Breast epithelium (tissue), 4 donors: ENCODE results near the gene CALM1. TPM values are rescaled to one million over a fixed set of nuclear protein-coding genes. Genes with fewer than 3 reads are reported as not detected.

Experiments used
- DNase-seq, 2 donors: peaks; one replicate each; pipeline ENCODE4 v3.0.0-alpha.2; 2019; ENCODE audit warnings: low spot score in 2 of 2
- H3K27ac ChIP-seq, 2 donors: fragments of 200-600 bp; sonication (generic) in 1 of 2; one replicate each; pipeline ENCODE4 v1.5.1; 2016 to 2019; ENCODE audit warnings: mild to moderate bottlenecking in 1 of 2
- H3K27me3 ChIP-seq, 2 donors: fragments of 200-600 bp; sonication (generic) in 1 of 2; one replicate each; pipeline versions ENCODE4 v1.5.1 to v1.6.0; 2017 to 2019; ENCODE audit warnings: control low read depth in 1 of 2, mild to moderate bottlenecking in 1 of 2
- H3K36me3 ChIP-seq: fragments of 200-600 bp; one replicate; pipeline ENCODE4 v1.5.1; 2019
- H3K4me1 ChIP-seq, 2 donors: fragments of 200-600 bp; sonication (generic); one replicate each; pipeline ENCODE4 v1.5.1; 2016 to 2019; ENCODE audit warnings: control low read depth in 1 of 2
- H3K4me3 ChIP-seq, 3 donors: fragments of 200-600 bp; sonication (generic); 1 replicate in 2 of 3; 2 replicates in 1 of 3; pipeline ENCODE4 v1.5.1; 2016 to 2019; ENCODE audit warnings: mild to moderate bottlenecking in 3 of 3, moderate library complexity in 2 of 3
- H3K9me3 ChIP-seq, 2 donors: fragments of 200-600 bp; sonication (generic) in 1 of 2; one replicate each; pipeline ENCODE4 v1.5.1; 2016 to 2019; ENCODE audit warnings: control low read depth in 1 of 2
- POLR2A ChIP-seq: fragments of 450-650 bp; IDR thresholded peaks from one replicate; pipeline ENCODE4 v1.6.1; 2016; ENCODE audit warnings: antibody characterized with exemption, mild to moderate bottlenecking, moderate library complexity
- POLR2AphosphoS5 ChIP-seq, 3 donors: sonication (generic); formaldehyde crosslinking; IDR thresholded peaks; one replicate each; pipeline ENCODE4 v1.6.1; 2017; ENCODE audit warnings: antibody characterized with exemption in 3 of 3
- intact Hi-C: fragments of 100-400 bp; cut with DNase I; formaldehyde crosslinking; loops from one replicate; pipeline ENCODE4 v1.15.1; 2023; ENCODE audit warnings: low total_unique reads
- total RNA-seq, 3 donors: library from RNA; depleted of rRNA; stranded (reverse); fragments of >200 nt; gene quantifications; one replicate each; pipeline ENCODE4 v1.1.0, GENCODE V29; 2016
- TF ChIP-seq, protein P1 (sequence below), 3 donors: fragments of 450-650 bp; IDR thresholded peaks; one replicate each; pipeline ENCODE4 v1.5.1; 2016 to 2017; ENCODE audit warnings: antibody characterized with exemption in 3 of 3, mild to moderate bottlenecking in 3 of 3, moderate library complexity in 3 of 3

The CALM1 gene
- total RNA-seq, 3 donors from 2014 or later: 186 to 332 (median 237) TPM

DNA sequence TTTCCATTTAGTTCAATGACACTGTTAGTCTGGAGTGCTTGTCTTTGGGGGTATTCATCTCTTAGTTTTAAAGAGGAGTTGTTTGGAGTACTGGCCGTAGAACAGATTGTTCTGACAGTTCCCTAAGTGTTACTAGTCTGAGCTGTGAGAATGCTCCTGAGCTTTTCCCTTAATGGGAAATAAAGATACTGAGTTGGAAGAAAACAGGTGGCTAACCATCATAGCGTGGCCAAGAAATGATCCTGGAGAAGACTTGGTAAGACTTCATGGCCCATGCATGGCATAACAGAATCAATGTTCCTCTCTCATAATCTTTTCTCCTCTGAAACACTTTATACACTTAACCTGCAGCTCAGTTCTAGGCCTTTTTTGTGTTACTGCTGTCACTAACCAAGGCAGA, 6.2 kb downstream of the CALM1 start:
- H3K4me1 ChIP-seq: peaks cover 0 to 6% of the 10 kb centered on the region in 2 donors
- H3K27ac ChIP-seq: no peak overlapping the region
- intact Hi-C loops: no loop called here

DNA sequence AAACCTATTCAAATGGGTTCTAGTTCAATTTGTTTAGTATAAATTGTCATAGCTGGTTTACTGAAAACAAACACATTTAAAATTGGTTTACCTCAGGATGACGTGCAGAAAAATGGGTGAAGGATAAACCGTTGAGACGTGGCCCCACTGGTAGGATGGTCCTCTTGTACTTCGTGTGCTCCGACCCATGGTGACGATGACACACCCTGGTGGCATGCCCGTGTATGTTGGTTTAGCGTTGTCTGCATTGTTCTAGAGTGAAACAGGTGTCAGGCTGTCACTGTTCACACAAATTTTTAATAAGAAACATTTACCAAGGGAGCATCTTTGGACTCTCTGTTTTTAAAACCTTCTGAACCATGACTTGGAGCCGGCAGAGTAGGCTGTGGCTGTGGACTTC, 8.3 kb downstream of the CALM1 start:
- Histone ChIP-seq H3K9me3 (no peaks in the 10 kb centered on the region), H3K4me3 (no peak overlapping the region), H3K27ac (no peak overlapping the region), H3K4me1 (no peaks in the 10 kb centered on the region), H3K27me3 (no peaks in the 10 kb centered on the region), H3K36me3 (peaks cover 9% of the 10 kb centered on the region)
- TF ChIP-seq, protein P1, sequence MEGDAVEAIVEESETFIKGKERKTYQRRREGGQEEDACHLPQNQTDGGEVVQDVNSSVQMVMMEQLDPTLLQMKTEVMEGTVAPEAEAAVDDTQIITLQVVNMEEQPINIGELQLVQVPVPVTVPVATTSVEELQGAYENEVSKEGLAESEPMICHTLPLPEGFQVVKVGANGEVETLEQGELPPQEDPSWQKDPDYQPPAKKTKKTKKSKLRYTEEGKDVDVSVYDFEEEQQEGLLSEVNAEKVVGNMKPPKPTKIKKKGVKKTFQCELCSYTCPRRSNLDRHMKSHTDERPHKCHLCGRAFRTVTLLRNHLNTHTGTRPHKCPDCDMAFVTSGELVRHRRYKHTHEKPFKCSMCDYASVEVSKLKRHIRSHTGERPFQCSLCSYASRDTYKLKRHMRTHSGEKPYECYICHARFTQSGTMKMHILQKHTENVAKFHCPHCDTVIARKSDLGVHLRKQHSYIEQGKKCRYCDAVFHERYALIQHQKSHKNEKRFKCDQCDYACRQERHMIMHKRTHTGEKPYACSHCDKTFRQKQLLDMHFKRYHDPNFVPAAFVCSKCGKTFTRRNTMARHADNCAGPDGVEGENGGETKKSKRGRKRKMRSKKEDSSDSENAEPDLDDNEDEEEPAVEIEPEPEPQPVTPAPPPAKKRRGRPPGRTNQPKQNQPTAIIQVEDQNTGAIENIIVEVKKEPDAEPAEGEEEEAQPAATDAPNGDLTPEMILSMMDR (IDR thresholded peaks at IDR 0.05): no peak
- TF ChIP-seq POLR2A (no peak), POLR2AphosphoS5 (IDR thresholded peaks at IDR 0.05) (no peak)
- intact Hi-C loops: no loop called here
- DNase-seq: no peak

More for the DNA sequence above, 6.2 kb downstream of the CALM1 start:
- TF ChIP-seq, protein P1 (IDR thresholded peaks at IDR 0.05): no peak
- TF ChIP-seq POLR2A: no peak
- TF ChIP-seq POLR2AphosphoS5 (IDR thresholded peaks at IDR 0.05): no peak
- Histone ChIP-seq H3K9me3 (no peaks in the 10 kb centered on the region), H3K27me3 (no peaks in the 10 kb centered on the region), H3K4me3 (no peak overlapping the region), H3K36me3 (peaks cover 9% of the 10 kb centered on the region)
- no peak for DNase-seq

DNA sequence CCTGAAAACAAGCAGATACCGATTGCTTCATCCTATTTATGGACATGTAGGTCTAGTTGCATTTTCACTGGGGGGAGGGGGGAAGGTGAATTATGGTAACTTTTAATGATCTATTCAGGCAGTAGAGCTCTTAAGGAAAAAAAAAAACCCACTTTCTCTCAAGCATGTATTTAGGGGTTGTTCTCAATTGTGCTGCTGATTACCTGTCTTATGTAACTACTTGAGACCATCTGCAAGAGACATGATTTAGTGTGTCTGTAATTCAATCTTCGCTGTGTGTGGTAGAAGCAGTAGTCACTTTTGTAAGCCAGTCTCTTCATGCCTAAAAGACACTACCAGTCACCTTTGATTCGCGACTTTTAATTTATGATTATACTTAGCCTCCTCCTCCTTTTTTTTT, 8.9 kb downstream of the CALM1 start:
- Histone ChIP-seq H3K9me3 (no peaks in the 10 kb centered on the region), H3K4me1 (no peaks in the 10 kb centered on the region), H3K27ac (no peak overlapping the region), H3K27me3 (no peaks in the 10 kb centered on the region), H3K4me3 (no peak overlapping the region), H3K36me3 (peaks cover 9% of the 10 kb centered on the region)
- TF ChIP-seq POLR2AphosphoS5 (IDR thresholded peaks at IDR 0.05): no peak
- TF ChIP-seq, protein P1 (IDR thresholded peaks at IDR 0.05): no peak
- TF ChIP-seq POLR2A: no peak
- intact Hi-C loops: no loop called here
- no peak for DNase-seq

DNA sequence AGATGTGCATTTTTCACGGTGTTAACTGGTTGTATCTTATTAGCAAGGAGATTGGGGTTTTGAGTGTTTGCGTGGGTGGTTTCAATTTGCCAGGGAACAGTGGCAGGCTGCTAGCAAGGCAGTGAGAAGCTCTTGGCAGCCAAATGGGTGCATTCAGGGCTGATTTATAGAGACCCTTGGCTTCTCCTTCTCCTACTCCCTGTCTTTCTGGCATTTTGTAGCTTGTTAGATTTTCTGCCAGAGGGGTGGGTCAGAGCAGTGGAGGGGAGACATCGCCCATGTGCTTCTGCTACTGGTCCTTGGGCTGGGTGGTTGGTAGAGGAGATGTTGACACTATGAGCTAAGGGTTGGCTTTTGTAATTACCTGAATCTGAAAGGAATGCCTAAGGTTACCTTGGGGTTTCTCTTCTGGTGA, 9.6 kb downstream of the CALM1 start:
- no peak for DNase-seq
- intact Hi-C loops: no loop called here
- no peak overlapping the region for H3K4me3 ChIP-seq
- H3K27me3 ChIP-seq: no peaks in the 10 kb centered on the region
- H3K27ac ChIP-seq: no peak overlapping the region
- H3K4me1 ChIP-seq: no peaks in the 10 kb centered on the region
- TF ChIP-seq, protein P1 (IDR thresholded peaks at IDR 0.05): no peak
- TF ChIP-seq POLR2A (no peak), POLR2AphosphoS5 (IDR thresholded peaks at IDR 0.05) (no peak)
- peaks cover 9% of the 10 kb centered on the region for H3K36me3 ChIP-seq
- no peaks in the 10 kb centered on the region for H3K9me3 ChIP-seq

DNA sequence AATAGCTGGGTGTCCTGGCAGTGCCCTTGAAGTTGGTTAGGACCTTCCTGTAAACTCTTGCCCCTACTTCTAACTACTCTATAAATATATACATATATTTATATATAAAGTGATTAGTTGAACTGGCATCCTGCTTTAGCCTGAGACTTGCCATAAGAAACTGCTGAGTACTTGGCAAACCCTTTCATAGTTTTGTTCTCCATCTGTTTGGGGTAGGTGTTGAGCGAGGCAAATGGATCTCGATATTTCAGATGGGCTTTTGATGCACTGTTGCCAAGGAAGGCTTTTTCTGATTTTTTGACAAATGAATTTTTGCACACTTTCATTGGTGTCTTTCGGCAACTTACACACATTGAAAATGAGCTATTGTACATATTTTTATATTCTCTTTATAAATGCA, 10.4 kb downstream of the CALM1 start:
- intact Hi-C loops: no loop called here
- no peak overlapping the region for H3K27ac ChIP-seq
- H3K27me3 ChIP-seq: no peaks in the 10 kb centered on the region
- H3K4me3 ChIP-seq: no peak overlapping the region
- DNase-seq: no peak
- TF ChIP-seq POLR2A (no peak), POLR2AphosphoS5 (IDR thresholded peaks at IDR 0.05) (no peak)
- TF ChIP-seq, protein P1 (IDR thresholded peaks at IDR 0.05): no peak
- peaks cover 9% of the 10 kb centered on the region for H3K36me3 ChIP-seq
- H3K4me1 ChIP-seq: no peaks in the 10 kb centered on the region
- H3K9me3 ChIP-seq: no peaks in the 10 kb centered on the region
